Neural progenitor cell (in vitro differentiated cells): ENCODE data around the gene TANC1. TPM values are rescaled to one million over a fixed set of nuclear protein-coding genes. Genes with fewer than 3 reads are reported as not detected.

ENCODE experiments used
- DNase-seq: peaks from one replicate; pipeline ENCODE4 v3.0.0-alpha.2; 2016; ENCODE audit warnings: low spot score
- H2AFZ ChIP-seq: fragments of 200-600 bp; sonication (generic); replicated peaks from 2 replicates; pipeline ENCODE4 v1.6.1; 2016; ENCODE audit warnings: antibody characterized with exemption
- H3F3A ChIP-seq: fragments of 200-600 bp; sonication (generic); 2 replicates; pipeline ENCODE4 v1.6.1; 2016; ENCODE audit warnings: antibody characterized with exemption, low read depth
- H3K27ac ChIP-seq: fragments of 200-600 bp; sonication (generic); 2 replicates; pipeline ENCODE4 v1.5.1; 2016; ENCODE audit warnings: mild to moderate bottlenecking
- H3K27me3 ChIP-seq: fragments of 200-600 bp; sonication (generic); 2 replicates; pipeline ENCODE4 v1.6.1; 2016; ENCODE audit warnings: mild to moderate bottlenecking, moderate library complexity
- H3K36me3 ChIP-seq: fragments of 200-600 bp; sonication (generic); 2 replicates; pipeline ENCODE4 v1.5.1; 2016
- H3K4me1 ChIP-seq: fragments of 200-600 bp; sonication (generic); 2 replicates; pipeline ENCODE4 v1.6.1; 2016; ENCODE audit warnings: mixed run types
- H3K4me2 ChIP-seq: fragments of 200-600 bp; sonication (generic); 2 replicates; pipeline ENCODE4 v1.6.1; 2016
- H3K4me3 ChIP-seq: fragments of 200-600 bp; sonication (generic); 2 replicates; pipeline ENCODE4 v1.5.1; 2016
- H3K79me2 ChIP-seq: fragments of 200-600 bp; sonication (generic); 2 replicates; pipeline ENCODE4 v1.6.1; 2016; ENCODE audit warnings: low read depth
- H3K9ac ChIP-seq: fragments of 200-600 bp; sonication (generic); 2 replicates; pipeline ENCODE4 v1.6.1; 2016
- H3K9me3 ChIP-seq: fragments of 200-600 bp; sonication (generic); 2 replicates; pipeline ENCODE4 v1.5.1; 2016; ENCODE audit warnings: low read depth
- H4K20me1 ChIP-seq: fragments of 200-600 bp; sonication (generic); 2 replicates; pipeline ENCODE4 v1.6.1; 2016; ENCODE audit warnings: low read depth
- H3K27ac Mint-ChIP-seq: 3 replicates; pipeline ENCODE4 v1.8.0; 2021; ENCODE audit warnings: mixed read lengths
- H3K27me3 Mint-ChIP-seq: 2 replicates; pipeline ENCODE4 v1.8.0; 2022; ENCODE audit warnings: low read depth, mild to moderate bottlenecking, inconsistent platforms, moderate library complexity, mixed read lengths; ENCODE audit not compliant: insufficient read depth
- H3K36me3 Mint-ChIP-seq: 3 replicates; pipeline ENCODE4 v1.8.0; 2021; ENCODE audit warnings: mixed read lengths
- H3K4me1 Mint-ChIP-seq: 3 replicates; pipeline ENCODE4 v1.8.0; 2021; ENCODE audit warnings: mixed read lengths
- H3K4me3 Mint-ChIP-seq: 3 replicates; pipeline ENCODE4 v1.8.0; 2021; ENCODE audit warnings: mild to moderate bottlenecking, moderate library complexity, mixed read lengths
- H3K9me3 Mint-ChIP-seq: 3 replicates; pipeline ENCODE4 v1.8.0; 2020; ENCODE audit warnings: mixed read lengths
- CTCF ChIP-seq: fragments of 200-600 bp; sonication (generic); IDR thresholded peaks from 2 replicates; pipeline ENCODE4 v1.5.1; 2017; ENCODE audit warnings: antibody characterized with exemption, mild to moderate bottlenecking
- EZH2 ChIP-seq: fragments of 200-600 bp; sonication (generic); IDR thresholded peaks from 2 replicates; pipeline ENCODE4 v1.6.1; 2017; ENCODE audit warnings: antibody characterized with exemption, mild to moderate bottlenecking, moderate library complexity
- EZH2phosphoT487 ChIP-seq: fragments of 200-600 bp; sonication (generic); IDR thresholded peaks from 2 replicates; pipeline ENCODE4 v1.6.1; 2017; ENCODE audit warnings: antibody characterized with exemption
- total RNA-seq: library from RNA; depleted of rRNA; stranded (reverse); fragments of >200 nt; gene quantifications from 2 replicates; pipeline ENCODE4 v1.2.3, GENCODE V29; 2015; ENCODE audit warnings: low replicate concordance

Gene TANC1
- total RNA-seq, 1 donor from 2014 or later: 11.9 TPM

GRCh38 chr2:159164457-159164911 is 196.0 kb downstream of the TANC1 start:
- Mint-ChIP-seq H3K27ac (no peak overlapping the region), H3K4me3 (no peak overlapping the region), H3K36me3 (peaks cover 11% of the 10 kb centered on the region), H3K9me3 (no peaks in the 10 kb centered on the region), H3K4me1 (peaks cover 3% of the 10 kb centered on the region), H3K27me3 (peaks cover 4% of the 10 kb centered on the region)
- H3K27ac ChIP-seq: no peak overlapping the region
- H3K4me2 ChIP-seq: no peak overlapping the region
- no peaks in the 10 kb centered on the region for H3K36me3 ChIP-seq
- TF ChIP-seq CTCF (no peak), EZH2 (no peak), EZH2phosphoT487 (no peak)
- H4K20me1 ChIP-seq: no peaks in the 10 kb centered on the region
- H3K27me3 ChIP-seq: no peaks in the 10 kb centered on the region
- H3F3A ChIP-seq: no peaks in the 10 kb centered on the region
- no peaks in the 10 kb centered on the region for H3K4me1 ChIP-seq
- no peak overlapping the region for H3K4me3 ChIP-seq
- H3K79me2 ChIP-seq: no peaks in the 10 kb centered on the region
- no peaks in the 10 kb centered on the region for H3K9me3 ChIP-seq
- DNase-seq: no peak
- no peak overlapping the region for H3K9ac ChIP-seq
- no peak overlapping the region for H2AFZ ChIP-seq

DNA sequence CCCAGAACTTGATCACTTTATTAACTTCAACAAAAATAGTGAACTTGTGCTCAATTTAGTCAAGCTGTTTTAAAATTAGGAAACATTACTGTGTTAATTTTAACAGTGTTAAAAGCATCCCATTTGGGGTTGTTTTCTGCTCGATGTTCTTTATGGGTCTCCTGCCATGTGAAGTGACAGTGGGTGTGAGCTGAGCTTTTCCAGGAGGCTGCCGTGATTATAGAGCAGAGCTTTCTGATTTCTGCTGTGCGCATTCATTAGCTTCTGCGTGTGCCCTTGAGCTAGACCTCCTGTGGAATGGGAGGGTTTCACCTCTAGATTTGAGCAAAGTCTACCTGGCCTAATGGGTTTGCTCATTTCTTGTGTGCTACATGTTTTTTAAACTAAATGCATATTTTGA is 196.6 kb downstream of the TANC1 start:
- Histone ChIP-seq H3K4me2 (no peak overlapping the region), H3K4me3 (no peak overlapping the region), H3K4me1 (no peaks in the 10 kb centered on the region), H3K27ac (no peak overlapping the region), H3F3A (no peaks in the 10 kb centered on the region), H3K27me3 (no peaks in the 10 kb centered on the region), H3K79me2 (no peaks in the 10 kb centered on the region), H4K20me1 (no peaks in the 10 kb centered on the region), H3K9ac (no peak overlapping the region), H2AFZ (no peak overlapping the region), H3K36me3 (no peaks in the 10 kb centered on the region), H3K9me3 (no peaks in the 10 kb centered on the region)
- H3K27me3 Mint-ChIP-seq: peaks cover 4% of the 10 kb centered on the region
- H3K4me1 Mint-ChIP-seq: peaks cover 3% of the 10 kb centered on the region
- no peaks in the 10 kb centered on the region for H3K9me3 Mint-ChIP-seq
- H3K27ac Mint-ChIP-seq: no peak overlapping the region
- H3K4me3 Mint-ChIP-seq: no peak overlapping the region
- TF ChIP-seq CTCF (no peak), EZH2phosphoT487 (no peak), EZH2 (no peak)
- no peak for DNase-seq
- H3K36me3 Mint-ChIP-seq: peaks cover 11% of the 10 kb centered on the region

GRCh38 chr2:159168707-159169106 is 200.3 kb downstream of the TANC1 start:
- no peaks in the 10 kb centered on the region for H3K9me3 ChIP-seq
- no peak overlapping the region for H3K4me3 ChIP-seq
- Mint-ChIP-seq H3K36me3 (peaks cover 26% of the 10 kb centered on the region), H3K27me3 (peaks cover 8% of the 10 kb centered on the region), H3K27ac (no peak overlapping the region), H3K4me1 (peaks cover 3% of the 10 kb centered on the region), H3K4me3 (no peak overlapping the region), H3K9me3 (no peaks in the 10 kb centered on the region)
- no peak overlapping the region for H3K27ac ChIP-seq
- no peaks in the 10 kb centered on the region for H3K4me1 ChIP-seq
- H2AFZ ChIP-seq: no peak overlapping the region
- no peaks in the 10 kb centered on the region for H3K36me3 ChIP-seq
- no peaks in the 10 kb centered on the region for H3F3A ChIP-seq
- TF ChIP-seq EZH2 (no peak), CTCF (peak; percentile 24)
- H3K79me2 ChIP-seq: no peaks in the 10 kb centered on the region
- no peak for DNase-seq
- H4K20me1 ChIP-seq: no peaks in the 10 kb centered on the region
- no peak overlapping the region for H3K9ac ChIP-seq
- H3K27me3 ChIP-seq: no peaks in the 10 kb centered on the region
- no peak overlapping the region for H3K4me2 ChIP-seq
